ENCODE results near the gene LRP1.

The LRP1 gene

GRCh38 chr12:57250956-57251355, 122.7 kb downstream of the LRP1 start, which contains the start of gene STAC3:
TSS of gene STAC3 (minus strand) at chr12:57251187. CDS start at chr12:57249636, 1,551 bp downstream.
- no peak for DNase-seq (ENCODE audit: extremely low read depth, low read depth)
- TF ChIP-seq, protein P1, sequence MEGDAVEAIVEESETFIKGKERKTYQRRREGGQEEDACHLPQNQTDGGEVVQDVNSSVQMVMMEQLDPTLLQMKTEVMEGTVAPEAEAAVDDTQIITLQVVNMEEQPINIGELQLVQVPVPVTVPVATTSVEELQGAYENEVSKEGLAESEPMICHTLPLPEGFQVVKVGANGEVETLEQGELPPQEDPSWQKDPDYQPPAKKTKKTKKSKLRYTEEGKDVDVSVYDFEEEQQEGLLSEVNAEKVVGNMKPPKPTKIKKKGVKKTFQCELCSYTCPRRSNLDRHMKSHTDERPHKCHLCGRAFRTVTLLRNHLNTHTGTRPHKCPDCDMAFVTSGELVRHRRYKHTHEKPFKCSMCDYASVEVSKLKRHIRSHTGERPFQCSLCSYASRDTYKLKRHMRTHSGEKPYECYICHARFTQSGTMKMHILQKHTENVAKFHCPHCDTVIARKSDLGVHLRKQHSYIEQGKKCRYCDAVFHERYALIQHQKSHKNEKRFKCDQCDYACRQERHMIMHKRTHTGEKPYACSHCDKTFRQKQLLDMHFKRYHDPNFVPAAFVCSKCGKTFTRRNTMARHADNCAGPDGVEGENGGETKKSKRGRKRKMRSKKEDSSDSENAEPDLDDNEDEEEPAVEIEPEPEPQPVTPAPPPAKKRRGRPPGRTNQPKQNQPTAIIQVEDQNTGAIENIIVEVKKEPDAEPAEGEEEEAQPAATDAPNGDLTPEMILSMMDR (IDR thresholded peaks at IDR 0.05; ENCODE audit: low read depth, low read length, missing control alignments) = no peak
- H3K4me3 ChIP-seq (replicated peaks; ENCODE audit: low read depth, low read length) = no peak within 1 kb of the TSS

GRCh38 chr12:57254506-57255280, 126.4 kb downstream of the LRP1 start:
- TF ChIP-seq, protein P1 (IDR thresholded peaks at IDR 0.05; ENCODE audit: low read depth, low read length, missing control alignments) = no peak

GRCh38 chr12:57255916-57256315, 127.6 kb downstream of the LRP1 start:
- TF ChIP-seq, protein P1 (IDR thresholded peaks at IDR 0.05; ENCODE audit: low read depth, low read length, missing control alignments) = no peak
- H3K4me3 ChIP-seq (replicated peaks; ENCODE audit: low read depth, low read length) = no peak overlapping the region
- DNase-seq (ENCODE audit: extremely low read depth, low read depth) = no peak

More at GRCh38 chr12:57254506-57255280, 126.4 kb downstream of the LRP1 start:
- DNase-seq (ENCODE audit: extremely low read depth, low read depth) = no peak
- no peak overlapping the region for H3K4me3 ChIP-seq (replicated peaks; ENCODE audit: low read depth, low read length)

GRCh38 chr12:57258977-57259970, 131.0 kb downstream of the LRP1 start:
- TF ChIP-seq, protein P1 (IDR thresholded peaks at IDR 0.05; ENCODE audit: low read depth, low read length, missing control alignments) = no peak
- H3K4me3 ChIP-seq (replicated peaks; ENCODE audit: low read depth, low read length) = no peak overlapping the region
- DNase-seq (ENCODE audit: extremely low read depth, low read depth) = no peak

GRCh38 chr12:57260366-57260765, 132.1 kb downstream of the LRP1 start:
- no peak for DNase-seq (ENCODE audit: extremely low read depth, low read depth)
- H3K4me3 ChIP-seq (replicated peaks; ENCODE audit: low read depth, low read length) = no peak overlapping the region
- TF ChIP-seq, protein P1 (IDR thresholded peaks at IDR 0.05; ENCODE audit: low read depth, low read length, missing control alignments) = no peak

- no peak overlapping the region for H3K4me3 ChIP-seq (replicated peaks; ENCODE audit: low read depth, low read length)
- TF ChIP-seq, protein P1 (IDR thresholded peaks at IDR 0.05; ENCODE audit: low read depth, low read length, missing control alignments) = no peak
- no peak for DNase-seq (ENCODE audit: extremely low read depth, low read depth)
These were observed 133.2 kb downstream of the LRP1 start for GRCh38 chr12:57261428-57261865.
